WERI-Rb-1 (cell line): ENCODE results near the gene PRICKLE2.

Experiments used
- DNase-seq: peaks from one replicate; pipeline ENCODE4 v3.0.0-alpha.2; 2020
- H3K27ac ChIP-seq: fragments of 250-450 bp; sonication (Bioruptor Pico); 2 replicates; pipeline ENCODE4 v1.5.1; 2020; ENCODE audit warnings: mild to moderate bottlenecking, moderate library complexity
- H3K27me3 ChIP-seq: fragments of 250-450 bp; sonication (Bioruptor Pico); 2 replicates; pipeline ENCODE4 v1.5.1; 2021; ENCODE audit warnings: mild to moderate bottlenecking, low read depth, moderate library complexity; ENCODE audit not compliant: insufficient read depth, severe bottlenecking
- H3K36me3 ChIP-seq: fragments of 250-450 bp; sonication (Bioruptor Pico); 2 replicates; pipeline ENCODE4 v1.5.1; 2020; ENCODE audit warnings: mild to moderate bottlenecking, moderate library complexity
- H3K4me3 ChIP-seq: 2 replicates; pipeline ENCODE4 v1.5.1; 2011; ENCODE audit warnings: low read depth, mild to moderate bottlenecking, control low read depth, low read length
- H3K9me3 ChIP-seq: fragments of 250-450 bp; sonication (Bioruptor Pico); 2 replicates; pipeline ENCODE4 v1.5.1; 2021; ENCODE audit warnings: mild to moderate bottlenecking, moderate library complexity; ENCODE audit not compliant: severe bottlenecking
- CTCF ChIP-seq: IDR thresholded peaks from 2 replicates; pipeline ENCODE4 v1.5.1; 2011; ENCODE audit warnings: low read depth, mild to moderate bottlenecking, control low read depth, inconsistent platforms, low read length

The PRICKLE2 gene

DNA sequence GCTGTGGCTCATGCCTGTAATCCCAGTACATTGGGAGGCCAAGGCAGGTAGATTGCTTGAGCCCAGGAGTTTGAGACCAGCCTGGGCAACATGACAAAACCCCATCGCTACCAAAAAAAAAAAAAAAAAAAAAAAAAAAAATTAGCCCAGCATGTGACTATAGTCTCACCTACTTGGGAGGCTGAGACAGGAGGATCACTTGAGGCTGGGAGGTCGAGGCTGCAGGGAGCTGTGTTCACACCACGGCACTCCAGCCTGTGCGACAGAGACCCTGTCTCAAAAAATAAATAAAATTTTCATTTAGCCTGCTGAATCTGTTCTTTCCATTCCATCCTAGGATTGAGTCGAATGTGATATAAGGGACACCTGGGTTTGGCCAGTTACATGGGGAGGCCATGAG lies 14.6 kb upstream of the PRICKLE2 start:
- no peak for TF ChIP-seq CTCF
- H3K36me3 ChIP-seq = peaks cover 36% of the 10 kb centered on the region
- H3K9me3 ChIP-seq = peaks cover 7% of the 10 kb centered on the region
- DNase-seq = no peak
- H3K27ac ChIP-seq = peak overlapping the region; percentile 41
- no peaks in the 10 kb centered on the region for H3K27me3 ChIP-seq
- H3K4me3 ChIP-seq = no peak overlapping the region

- Histone ChIP-seq H3K9me3 (peaks cover 7% of the 10 kb centered on the region), H3K27me3 (no peaks in the 10 kb centered on the region), H3K27ac (peak overlapping the region; percentile 74), H3K36me3 (peaks cover 43% of the 10 kb centered on the region), H3K4me3 (peak overlapping the region; percentile 13; the same call in 1 of the 2 replicates)
- DNase-seq = peak; percentile 87
- no peak for TF ChIP-seq CTCF
Measured at GRCh38 chr3:64238971-64239667, 13.9 kb upstream of the PRICKLE2 start.

DNA sequence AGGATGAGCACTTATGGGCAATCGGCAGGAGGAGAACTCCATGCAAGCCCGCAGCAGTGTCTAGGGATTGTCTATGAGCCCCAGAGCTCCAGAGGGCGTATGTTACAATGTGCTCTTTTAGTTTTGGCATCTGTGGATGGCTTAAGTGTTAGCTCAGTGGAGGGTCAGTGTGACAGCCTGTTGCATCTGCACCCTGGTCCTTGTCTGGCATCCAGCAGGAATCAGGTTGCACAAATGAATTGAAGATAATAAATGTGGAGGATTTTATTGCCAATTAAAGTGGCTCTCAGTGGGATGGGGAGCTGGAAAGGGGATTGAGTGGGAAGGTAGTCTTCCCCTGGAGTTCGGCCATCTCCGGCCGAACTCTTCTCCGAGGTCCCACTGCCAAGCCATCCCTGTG lies 11.8 kb upstream of the PRICKLE2 start:
- TF ChIP-seq CTCF = no peak
- Histone ChIP-seq H3K4me3 (no peak overlapping the region), H3K36me3 (peaks cover 47% of the 10 kb centered on the region), H3K27ac (no peak overlapping the region), H3K27me3 (no peaks in the 10 kb centered on the region), H3K9me3 (peaks cover 7% of the 10 kb centered on the region)
- DNase-seq = no peak

DNA sequence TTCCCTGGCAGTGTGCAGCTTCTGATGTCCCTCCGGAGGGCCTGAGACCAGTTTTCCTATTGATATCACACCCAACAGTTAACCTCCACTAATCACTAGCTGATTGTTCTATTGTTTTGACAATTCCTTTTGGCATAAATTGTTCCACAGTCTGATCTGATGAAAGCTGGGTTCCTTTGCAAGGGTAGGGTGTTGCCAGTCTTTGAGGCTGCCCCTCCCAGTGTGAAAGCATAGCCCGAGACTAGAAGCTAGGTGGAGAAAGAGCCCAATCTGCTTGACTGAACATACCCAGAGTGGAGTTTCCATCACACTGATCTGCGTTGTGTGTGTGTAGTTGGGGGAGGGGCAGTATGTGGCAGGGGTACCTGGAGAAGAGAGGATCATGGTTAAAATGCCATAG lies 10.3 kb upstream of the PRICKLE2 start:
- no peak for DNase-seq
- Histone ChIP-seq H3K27ac (no peak overlapping the region), H3K9me3 (peaks cover 7% of the 10 kb centered on the region), H3K36me3 (peaks cover 42% of the 10 kb centered on the region), H3K27me3 (no peaks in the 10 kb centered on the region), H3K4me3 (no peak overlapping the region)
- TF ChIP-seq CTCF = no peak

DNA sequence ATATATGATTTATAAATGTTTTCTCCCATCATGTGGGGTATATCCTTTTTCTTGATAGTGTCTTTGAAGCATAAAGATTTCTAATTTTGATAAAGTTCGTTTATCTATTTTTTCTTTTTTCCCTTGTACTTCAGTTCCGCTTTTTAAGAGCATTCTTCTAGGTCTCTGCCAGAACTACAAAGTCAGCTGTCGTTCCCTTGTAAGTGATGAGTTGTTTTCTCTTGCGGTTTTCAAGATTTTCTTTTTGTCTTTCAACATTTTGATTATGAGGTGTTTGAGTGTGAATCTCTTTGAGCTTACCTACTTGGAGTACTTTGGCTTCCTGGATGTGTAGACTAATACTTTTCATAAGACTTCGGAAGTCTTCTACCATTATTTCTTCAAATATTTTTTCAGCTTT lies 9.3 kb upstream of the PRICKLE2 start:
- no peak overlapping the region for H3K27ac ChIP-seq
- no peak overlapping the region for H3K4me3 ChIP-seq
- TF ChIP-seq CTCF = no peak
- H3K36me3 ChIP-seq = peaks cover 42% of the 10 kb centered on the region
- no peaks in the 10 kb centered on the region for H3K27me3 ChIP-seq
- DNase-seq = no peak
- H3K9me3 ChIP-seq = peaks cover 7% of the 10 kb centered on the region

DNA sequence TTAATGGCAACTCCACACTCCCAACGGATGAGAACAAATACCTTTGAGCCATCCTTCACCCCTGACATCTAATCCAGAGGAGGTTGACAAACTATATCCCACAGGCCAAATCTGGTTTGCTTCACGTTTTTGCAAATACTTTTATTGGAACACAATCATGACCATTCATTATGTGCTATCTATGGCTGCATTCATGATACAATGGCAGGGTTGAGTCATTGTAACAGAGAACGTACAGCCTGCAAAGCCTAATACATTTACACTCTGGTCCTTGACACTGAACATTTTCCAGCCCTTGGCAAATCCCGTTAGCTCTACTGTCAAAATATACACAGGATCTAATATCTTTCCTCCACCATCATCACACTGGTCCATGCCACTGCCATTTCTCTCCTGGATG lies 7.6 kb upstream of the PRICKLE2 start:
- Histone ChIP-seq H3K9me3 (peaks cover 7% of the 10 kb centered on the region), H3K36me3 (peaks cover 40% of the 10 kb centered on the region), H3K27ac (no peak overlapping the region), H3K4me3 (no peak overlapping the region), H3K27me3 (no peaks in the 10 kb centered on the region)
- DNase-seq = no peak
- TF ChIP-seq CTCF = no peak
